Measurements from ENCODE around the gene NYNRIN.

DNA sequence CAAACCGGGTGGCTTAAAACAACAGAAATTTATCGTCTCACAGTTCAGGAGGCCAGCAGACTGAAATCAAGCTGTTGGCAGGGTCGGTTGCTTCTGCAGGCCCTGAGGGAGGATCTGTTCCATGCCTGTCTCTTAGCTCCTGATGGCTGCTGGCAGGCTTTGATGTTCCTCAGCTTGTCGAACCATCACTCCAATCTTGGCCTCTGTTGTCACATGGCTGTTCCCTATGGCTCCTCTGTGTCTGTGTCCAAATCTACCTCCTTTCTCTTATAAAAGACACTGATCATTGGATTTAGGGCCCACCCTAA is 16.8 kb upstream of the NYNRIN start:
- TF ChIP-seq, protein P1, sequence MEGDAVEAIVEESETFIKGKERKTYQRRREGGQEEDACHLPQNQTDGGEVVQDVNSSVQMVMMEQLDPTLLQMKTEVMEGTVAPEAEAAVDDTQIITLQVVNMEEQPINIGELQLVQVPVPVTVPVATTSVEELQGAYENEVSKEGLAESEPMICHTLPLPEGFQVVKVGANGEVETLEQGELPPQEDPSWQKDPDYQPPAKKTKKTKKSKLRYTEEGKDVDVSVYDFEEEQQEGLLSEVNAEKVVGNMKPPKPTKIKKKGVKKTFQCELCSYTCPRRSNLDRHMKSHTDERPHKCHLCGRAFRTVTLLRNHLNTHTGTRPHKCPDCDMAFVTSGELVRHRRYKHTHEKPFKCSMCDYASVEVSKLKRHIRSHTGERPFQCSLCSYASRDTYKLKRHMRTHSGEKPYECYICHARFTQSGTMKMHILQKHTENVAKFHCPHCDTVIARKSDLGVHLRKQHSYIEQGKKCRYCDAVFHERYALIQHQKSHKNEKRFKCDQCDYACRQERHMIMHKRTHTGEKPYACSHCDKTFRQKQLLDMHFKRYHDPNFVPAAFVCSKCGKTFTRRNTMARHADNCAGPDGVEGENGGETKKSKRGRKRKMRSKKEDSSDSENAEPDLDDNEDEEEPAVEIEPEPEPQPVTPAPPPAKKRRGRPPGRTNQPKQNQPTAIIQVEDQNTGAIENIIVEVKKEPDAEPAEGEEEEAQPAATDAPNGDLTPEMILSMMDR (conservative IDR thresholded peaks at IDR 0.05; ENCODE audit: low read length) = no peak
- TF ChIP-seq EZH2phosphoT487 (IDR thresholded peaks at IDR 0.05; ENCODE audit: borderline replicate concordance) = no peak

All from Loucy (cell line).